HG02763 (cell line): ENCODE data around the gene HTR3A.

Experiments
- ATAC-seq: cut with Tn5 transposase; IDR thresholded peaks from one replicate; pipeline ENCODE4 v1.9.1; 2021; ENCODE audit warnings: mild to moderate bottlenecking, moderate library complexity; ENCODE audit not compliant: unreplicated experiment

Gene HTR3A

GRCh38 chr11:114016986-114017385 is 42.1 kb downstream of the HTR3A start:
- ATAC-seq: no peak

- no peak for ATAC-seq
Measured at GRCh38 chr11:114017723-114018122, 42.8 kb downstream of the HTR3A start.

GRCh38 chr11:114019046-114019445 is 44.1 kb downstream of the HTR3A start:
- no peak for ATAC-seq

- no peak for ATAC-seq
Measured at GRCh38 chr11:114019574-114019973, 44.7 kb downstream of the HTR3A start.

- ATAC-seq: no peak
Measured at GRCh38 chr11:114025329-114025907, 50.5 kb downstream of the HTR3A start.

GRCh38 chr11:114026355-114026754 is 51.4 kb downstream of the HTR3A start:
- ATAC-seq: no peak

GRCh38 chr11:114027391-114027790 is 52.5 kb downstream of the HTR3A start:
- ATAC-seq: no peak

GRCh38 chr11:114027926-114028325 is 53.0 kb downstream of the HTR3A start:
- no peak for ATAC-seq

GRCh38 chr11:114031246-114031966 is 56.5 kb downstream of the HTR3A start:
- no peak for ATAC-seq

GRCh38 chr11:114031967-114032320 is 57.0 kb downstream of the HTR3A start:
- no peak for ATAC-seq

GRCh38 chr11:114033066-114033465 is 58.2 kb downstream of the HTR3A start:
- no peak for ATAC-seq

- ATAC-seq: no peak
Measured at GRCh38 chr11:114033572-114033971, 58.7 kb downstream of the HTR3A start.

- no peak for ATAC-seq
Measured at GRCh38 chr11:114034956-114035355, 60.0 kb downstream of the HTR3A start.

GRCh38 chr11:114036147-114036811 is 61.4 kb downstream of the HTR3A start:
- ATAC-seq: no peak

- ATAC-seq: no peak
Measured at GRCh38 chr11:114036958-114037357, 62.0 kb downstream of the HTR3A start.

- no peak for ATAC-seq
Measured at GRCh38 chr11:114039551-114039950, 64.6 kb downstream of the HTR3A start.
